ENCODE data around the gene FAF2. TPM values are rescaled to one million over a fixed set of nuclear protein-coding genes. Genes with fewer than 3 reads are reported as not detected.

Gene FAF2
- total RNA-seq, 1 experiment from 2014 or later, result 44.4 TPM

DNA sequence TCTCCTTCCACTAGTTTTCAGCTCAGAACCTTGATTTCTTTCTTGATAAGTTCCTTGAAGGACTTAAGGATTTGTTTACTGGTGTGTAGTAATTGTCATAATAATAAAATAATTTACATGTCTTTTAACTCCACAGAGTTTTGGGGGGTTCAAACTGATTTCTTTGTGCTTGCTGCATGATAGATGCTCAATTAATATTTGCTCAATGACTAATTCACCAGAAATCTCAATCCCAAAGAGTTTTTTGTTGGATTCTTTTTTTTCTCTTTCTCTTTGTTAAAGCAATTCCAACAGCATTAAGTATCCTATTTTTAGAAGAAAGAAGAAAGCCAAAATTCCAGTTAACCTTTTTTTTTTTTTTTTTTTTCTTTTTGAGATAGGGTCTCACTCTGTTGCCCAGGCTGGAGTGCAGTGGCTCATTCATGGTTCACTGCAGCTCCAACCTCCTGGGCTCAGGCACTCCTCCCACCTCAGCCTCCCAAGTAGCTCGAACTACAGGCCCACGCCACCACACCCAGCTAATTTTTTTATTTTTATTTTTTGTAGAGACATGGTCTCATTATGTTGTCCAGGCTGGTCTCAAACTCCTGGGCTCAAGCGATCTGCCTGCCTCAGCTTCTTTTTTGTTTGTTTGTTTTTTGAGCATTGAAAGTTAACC, 10.8 kb downstream of the FAF2 start:
- peaks cover 0 to 19% (median 16%) of the 10 kb centered on the region in 3 experiments; a peak in 6 of 7 replicates for H3K36me3 Mint-ChIP-seq (ENCODE audit: insufficient read depth in 1 of 3, low read depth in 3 of 3)

More for the DNA sequence above, 10.8 kb downstream of the FAF2 start:
- Mint-ChIP-seq H3K9me3 (no peaks in the 10 kb centered on the region), H3K4me3 (no peak overlapping the region), H3K4me1 (no peaks in the 10 kb centered on the region), H3K27me3 (ENCODE audit: low read depth) (no peaks in the 10 kb centered on the region), H3K27ac (no peak overlapping the region)
- Histone ChIP-seq H3K27ac (ENCODE audit: insufficient read length, low read depth, low read length) (no peak overlapping the region), H3K56ac (ENCODE audit: insufficient read length, low read depth, low read length) (no peak overlapping the region), H3K27me3 (ENCODE audit: insufficient read depth, low read length) (no peaks in the 10 kb centered on the region), H3K18ac (ENCODE audit: insufficient read length, low read depth, low read length) (no peak overlapping the region), H4K8ac (replicated peaks; ENCODE audit: insufficient read length, low read depth, low read length) (no peak overlapping the region), H3K23me2 (ENCODE audit: insufficient read length, low read depth, low read length, poor library complexity, severe bottlenecking) (no peaks in the 10 kb centered on the region), H2AK5ac (ENCODE audit: insufficient read length, low read length) (no peak overlapping the region), H3T11ph (ENCODE audit: low read length) (no peak overlapping the region), H3K4me1 (ENCODE audit: insufficient read depth, low read length) (no peaks in the 10 kb centered on the region), H3K79me1 (ENCODE audit: insufficient read depth, low read depth, low read length, poor library complexity, severe bottlenecking) (peaks cover 2% of the 10 kb centered on the region), H2BK120ac (ENCODE audit: low read depth, low read length, poor library complexity, severe bottlenecking) (no peak overlapping the region), H2AFZ (ENCODE audit: low read length) (no peak overlapping the region), H3K23ac (ENCODE audit: insufficient read length, low read depth, low read length) (no peak overlapping the region), H3K9me3 (ENCODE audit: control insufficient read depth, low read depth, low read length) (no peaks in the 10 kb centered on the region), H3K4me2 (ENCODE audit: insufficient read depth, insufficient read length, low read length) (no peak overlapping the region), H4K91ac (ENCODE audit: insufficient read length, low read depth, low read length) (no peak overlapping the region), H4K5ac (ENCODE audit: insufficient read length, low read depth, low read length) (no peak overlapping the region), H2BK5ac (ENCODE audit: insufficient read length, low read length) (no peak overlapping the region), H3K14ac (ENCODE audit: insufficient read depth, low read length) (no peak overlapping the region), H3K9ac (ENCODE audit: extremely low read depth, insufficient read length, low read length) (no peak overlapping the region), H3K4ac (ENCODE audit: low read depth, low read length) (no peak overlapping the region), H4K20me1 (ENCODE audit: control insufficient read depth, insufficient read depth, insufficient read length) (no peaks in the 10 kb centered on the region), H3K79me2 (ENCODE audit: insufficient read depth, low read length) (peaks cover 12% of the 10 kb centered on the region; the same call in 1 of the 2 replicates), H2BK15ac (ENCODE audit: low read depth, low read length) (no peak overlapping the region), H2BK12ac (ENCODE audit: insufficient read length, low read depth, low read length) (no peak overlapping the region), H2BK20ac (ENCODE audit: low read depth, low read length, poor library complexity, severe bottlenecking) (no peak overlapping the region)
- WGBS (ENCODE audit: extremely low coverage, insufficient read length, low lambda C conversion rate), result no CpG with 5 or more reads among the region's 3 CpGs
- DNase-seq, result no peak
- TF ChIP-seq, protein P1, sequence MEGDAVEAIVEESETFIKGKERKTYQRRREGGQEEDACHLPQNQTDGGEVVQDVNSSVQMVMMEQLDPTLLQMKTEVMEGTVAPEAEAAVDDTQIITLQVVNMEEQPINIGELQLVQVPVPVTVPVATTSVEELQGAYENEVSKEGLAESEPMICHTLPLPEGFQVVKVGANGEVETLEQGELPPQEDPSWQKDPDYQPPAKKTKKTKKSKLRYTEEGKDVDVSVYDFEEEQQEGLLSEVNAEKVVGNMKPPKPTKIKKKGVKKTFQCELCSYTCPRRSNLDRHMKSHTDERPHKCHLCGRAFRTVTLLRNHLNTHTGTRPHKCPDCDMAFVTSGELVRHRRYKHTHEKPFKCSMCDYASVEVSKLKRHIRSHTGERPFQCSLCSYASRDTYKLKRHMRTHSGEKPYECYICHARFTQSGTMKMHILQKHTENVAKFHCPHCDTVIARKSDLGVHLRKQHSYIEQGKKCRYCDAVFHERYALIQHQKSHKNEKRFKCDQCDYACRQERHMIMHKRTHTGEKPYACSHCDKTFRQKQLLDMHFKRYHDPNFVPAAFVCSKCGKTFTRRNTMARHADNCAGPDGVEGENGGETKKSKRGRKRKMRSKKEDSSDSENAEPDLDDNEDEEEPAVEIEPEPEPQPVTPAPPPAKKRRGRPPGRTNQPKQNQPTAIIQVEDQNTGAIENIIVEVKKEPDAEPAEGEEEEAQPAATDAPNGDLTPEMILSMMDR (conservative IDR thresholded peaks at IDR 0.05), result no peak

Measured in H9 (cell line).